NOMO-1 (cell line): ENCODE data around the gene SYK.
A peak's percentile ranks its signal among the peaks of the same experiment; 100 is the strongest.
"Not testable (repeated sequence)": the region's sequence is repeated elsewhere in the genome, so short reads cannot be mapped to it uniquely, and the experiment has no call there.

Source experiments
- DNase-seq, 2 experiments: peaks; one replicate each; lab custom pipeline; 2025; ENCODE audit not compliant: unreplicated experiment in 2 of 2; lab: John Stamatoyannopoulos, UW

Gene SYK

DNA sequence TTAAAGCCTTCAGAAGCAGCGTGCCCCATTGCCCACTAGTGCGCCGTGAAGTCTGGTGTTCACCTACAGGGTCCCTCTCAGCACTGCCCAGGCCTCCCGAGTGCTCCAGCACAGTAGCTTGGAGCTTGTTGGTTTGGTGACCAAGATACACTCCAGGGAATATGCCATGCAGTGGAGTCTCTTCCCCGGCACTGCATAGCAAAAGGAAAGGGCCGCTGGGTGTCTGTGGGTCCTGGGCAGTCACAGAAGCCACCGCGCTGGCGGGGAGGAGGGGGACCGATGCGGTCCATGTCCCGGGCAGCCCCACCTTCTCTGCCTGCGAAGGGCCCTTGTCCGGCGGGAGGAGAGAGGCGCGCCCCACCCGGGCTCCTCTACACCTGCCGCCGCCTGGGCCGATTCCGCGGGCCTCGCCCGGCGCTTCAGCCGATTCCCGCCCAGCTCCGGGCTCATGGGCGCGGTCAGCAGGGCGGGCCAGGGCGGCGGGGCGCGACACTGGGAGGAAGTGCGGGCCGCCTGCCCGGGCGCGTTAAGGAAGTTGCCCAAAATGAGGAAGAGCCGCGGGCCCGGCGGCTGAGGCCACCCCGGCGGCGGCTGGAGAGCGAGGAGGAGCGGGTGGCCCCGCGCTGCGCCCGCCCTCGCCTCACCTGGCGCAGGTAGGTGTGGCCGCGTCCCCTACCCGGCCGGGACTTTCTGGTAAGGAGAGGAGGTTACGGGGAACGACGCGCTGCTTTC lies at the start of gene SYK:
TSS of gene SYK (plus strand) at position 579 of the 732 bp plus-strand sequence. CDS start 42,080 bp downstream, outside the sequence.
- peak; percentile 72 to 79 for DNase-seq

DNA sequence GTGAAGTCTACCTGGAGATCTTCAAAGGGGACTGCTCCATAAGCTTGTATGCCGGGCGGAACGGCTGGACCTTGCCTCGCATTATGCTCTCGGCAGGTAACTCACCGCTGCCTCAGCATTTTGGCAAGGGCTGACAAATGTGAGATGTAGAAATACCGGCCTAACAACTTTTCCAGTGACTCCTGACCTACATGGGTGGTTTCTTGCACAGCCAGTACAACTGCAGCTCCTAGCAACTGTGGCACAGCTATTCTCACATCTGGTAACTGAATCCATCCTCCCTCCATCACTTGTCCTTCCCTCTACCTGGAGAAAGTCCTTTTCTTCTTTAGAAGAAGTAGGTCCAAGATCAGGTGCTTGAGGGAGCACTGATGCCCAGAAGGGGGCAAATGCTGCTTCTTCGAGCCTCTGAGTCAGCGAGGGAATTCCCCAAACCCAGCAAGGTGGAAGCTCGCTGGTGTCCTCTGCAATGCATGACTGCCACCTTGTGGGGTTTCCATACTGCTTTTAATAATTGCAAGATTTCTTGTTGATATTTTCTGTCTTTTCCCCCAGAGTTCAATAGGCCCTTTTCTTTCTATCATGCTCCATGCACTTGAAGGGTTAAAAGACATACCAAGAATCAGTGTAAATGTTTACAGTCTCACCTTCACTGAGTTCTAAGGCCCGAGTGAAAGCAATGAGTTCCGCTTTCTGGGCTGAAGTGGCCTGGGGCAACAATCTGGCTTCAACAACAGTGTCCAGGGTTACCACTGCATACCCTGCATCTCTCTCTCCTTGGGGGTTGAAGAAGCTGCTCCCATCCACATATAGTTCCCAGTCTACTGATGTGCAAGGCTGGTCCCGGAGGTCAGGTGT lies 45.9 kb upstream of the SYK start:
- peak; percentile 1 to 18 for DNase-seq

DNA sequence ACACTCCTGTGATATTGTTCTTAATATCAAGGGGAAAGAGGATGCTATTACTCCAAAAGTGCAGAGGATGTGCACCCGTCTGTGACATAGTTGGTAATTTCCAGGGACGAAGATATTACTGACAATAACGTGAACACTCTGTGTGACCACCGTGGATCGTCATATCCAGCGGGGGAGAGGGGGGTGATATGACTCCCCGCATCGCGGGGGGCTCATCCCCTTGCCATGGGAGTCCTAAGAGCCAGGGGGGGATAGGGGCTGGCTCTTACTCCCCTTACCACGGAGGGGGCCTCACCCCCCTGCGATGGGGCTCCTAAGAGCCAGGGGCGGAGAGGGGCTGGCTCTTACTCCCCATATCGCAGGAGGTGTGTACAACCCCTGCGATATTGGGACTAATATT lies 41.0 kb upstream of the SYK start:
- not testable (repeated sequence) for DNase-seq

DNA sequence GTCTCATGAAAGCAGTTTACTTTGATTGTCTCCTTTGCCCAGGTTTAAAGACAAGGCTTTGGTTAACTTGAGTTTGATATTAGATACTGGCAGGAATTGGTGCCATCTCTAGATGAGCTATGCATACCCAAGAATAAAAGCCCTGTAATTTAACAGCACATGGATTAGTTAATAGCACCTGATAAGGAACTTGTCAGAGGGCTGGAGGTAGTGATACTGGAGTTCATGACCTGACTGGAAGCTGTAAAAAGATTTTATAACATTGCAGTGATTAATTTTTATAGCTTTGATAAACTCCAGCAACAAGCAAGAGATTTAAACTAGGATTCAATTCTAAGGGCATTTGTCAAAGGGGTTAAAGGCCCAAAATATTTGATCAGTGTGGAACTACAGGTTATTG lies 34.9 kb upstream of the SYK start:
- DNase-seq, result no peak

DNA sequence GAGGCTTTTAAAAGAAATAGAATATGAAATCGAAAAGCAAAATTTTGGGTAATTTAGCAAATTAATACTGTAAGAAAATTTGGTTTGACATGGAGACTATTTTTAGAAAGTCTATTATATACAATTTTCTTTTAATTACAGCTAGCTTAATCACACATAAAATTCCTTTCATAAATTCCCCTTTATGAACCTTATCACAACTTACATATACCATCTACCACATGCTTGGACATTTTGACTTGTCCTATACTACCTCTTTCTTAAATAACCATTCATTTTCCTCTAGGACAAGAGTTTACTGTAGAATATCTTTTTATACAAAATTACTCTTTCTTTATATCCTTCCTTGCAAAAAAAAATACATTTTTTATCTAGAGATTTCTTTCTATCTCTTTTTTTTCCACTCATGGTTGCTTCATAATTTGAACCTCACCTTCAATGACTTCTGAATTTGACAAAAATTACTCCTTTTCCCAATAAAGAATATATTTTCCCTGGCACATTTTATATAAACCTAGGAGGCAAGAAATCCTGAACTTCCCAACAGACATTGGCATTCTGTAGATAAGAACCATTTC lies 34.0 kb upstream of the SYK start:
- DNase-seq, result no peak

DNA sequence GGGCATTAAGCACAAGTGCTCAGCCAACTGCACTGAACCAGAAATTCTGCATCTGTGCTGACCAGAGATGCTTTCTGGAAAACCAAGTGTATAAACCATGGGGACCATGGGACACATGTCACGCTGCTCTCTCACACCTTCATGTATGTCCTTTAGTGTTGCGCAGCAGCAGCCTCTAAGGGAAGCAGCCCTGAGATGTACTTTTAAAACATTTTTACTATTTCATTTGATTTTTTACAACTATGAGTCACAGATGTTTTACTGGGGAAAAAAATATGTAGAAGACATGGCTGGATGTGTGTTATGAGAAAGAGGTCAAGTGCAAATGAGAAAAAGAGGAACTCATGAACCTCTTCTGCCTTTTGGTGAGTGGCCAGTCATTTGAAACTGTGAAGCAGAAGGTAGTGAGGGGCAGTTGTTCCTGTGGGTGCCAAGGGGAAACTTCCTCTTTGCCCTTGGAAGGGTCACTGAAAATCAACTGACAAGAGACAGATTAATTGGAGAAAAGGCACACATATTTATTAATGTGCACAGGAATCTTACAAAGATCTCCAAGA lies 31.4 kb upstream of the SYK start:
- peak; percentile 32 to 61 for DNase-seq

DNA sequence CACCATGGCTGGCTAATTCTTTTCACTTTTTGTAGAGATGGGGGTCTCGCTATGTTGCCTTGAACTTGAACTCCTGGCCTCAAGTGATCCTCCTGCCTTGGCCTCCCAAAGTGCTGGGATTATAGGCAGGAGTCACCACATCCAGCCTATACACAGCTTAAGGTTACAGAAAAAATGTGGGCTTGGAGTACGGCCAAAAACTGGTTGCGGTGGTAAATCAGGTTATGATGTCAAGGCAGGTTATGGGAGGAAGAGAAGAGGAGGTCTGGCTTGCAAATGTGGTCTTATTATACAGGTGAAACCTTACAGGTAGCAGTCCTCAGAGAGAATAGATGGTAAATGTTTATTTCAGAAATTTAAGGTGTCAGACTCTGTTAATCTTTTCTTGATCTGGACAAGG lies 30.7 kb upstream of the SYK start:
- DNase-seq, result no peak

DNA sequence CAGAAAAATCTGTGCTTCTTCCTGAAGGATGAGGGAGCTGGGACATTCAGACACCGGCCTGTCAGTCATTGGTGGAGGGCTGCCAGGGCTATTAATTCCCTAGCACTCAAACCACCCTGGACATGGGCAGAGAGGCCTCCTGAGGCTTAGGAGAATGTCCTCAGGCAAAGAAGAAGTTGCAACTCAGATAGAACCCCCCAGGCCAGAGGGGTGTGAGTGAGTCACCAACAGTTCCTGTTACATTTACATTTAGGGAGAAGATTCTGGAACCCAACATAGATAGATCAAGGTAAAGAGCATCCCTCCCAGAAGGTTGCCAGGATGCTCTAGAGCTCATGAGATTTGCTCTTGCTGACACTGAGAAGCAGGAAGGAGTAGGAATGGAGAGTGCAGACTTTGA lies 29.2 kb upstream of the SYK start:
- no peak for DNase-seq

DNA sequence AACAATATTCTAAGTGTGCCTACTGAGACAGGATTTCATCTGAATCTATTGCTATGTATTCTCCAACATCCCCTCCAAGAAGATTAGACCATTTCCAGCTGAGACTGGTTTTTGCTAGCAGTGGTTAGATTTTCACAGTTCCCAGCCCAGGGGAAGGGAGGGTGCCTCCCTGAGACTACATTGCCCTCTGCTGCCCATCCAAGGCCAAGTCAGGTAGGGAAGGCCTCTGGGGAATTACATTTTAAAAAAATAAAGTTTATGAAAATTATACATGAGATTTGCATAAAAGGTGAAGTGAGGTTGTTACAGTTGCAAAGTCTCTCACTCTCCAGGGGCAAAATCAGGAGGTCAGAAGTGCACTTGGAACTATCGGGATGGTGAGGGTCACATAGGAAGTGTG lies 28.0 kb upstream of the SYK start:
- no peak for DNase-seq

DNA sequence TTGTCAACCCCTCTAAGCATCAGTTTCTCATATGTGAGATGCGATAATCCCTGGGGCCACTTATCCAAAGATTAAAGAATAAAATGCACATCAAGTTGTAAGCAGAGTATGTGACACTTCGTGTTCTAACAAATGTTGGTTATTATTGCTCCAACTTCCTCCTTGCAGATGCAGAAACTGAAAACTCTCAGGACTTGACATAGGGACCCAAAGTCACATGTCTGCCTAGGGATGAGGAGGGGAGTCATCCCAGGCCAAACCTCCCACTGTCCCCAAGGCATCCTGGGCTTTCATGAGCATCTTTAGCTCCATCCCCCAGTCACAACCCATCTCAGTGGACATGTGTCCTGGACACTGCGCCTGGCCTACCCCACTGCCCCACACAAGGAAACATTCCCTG lies 27.5 kb upstream of the SYK start:
- DNase-seq, result no peak

DNA sequence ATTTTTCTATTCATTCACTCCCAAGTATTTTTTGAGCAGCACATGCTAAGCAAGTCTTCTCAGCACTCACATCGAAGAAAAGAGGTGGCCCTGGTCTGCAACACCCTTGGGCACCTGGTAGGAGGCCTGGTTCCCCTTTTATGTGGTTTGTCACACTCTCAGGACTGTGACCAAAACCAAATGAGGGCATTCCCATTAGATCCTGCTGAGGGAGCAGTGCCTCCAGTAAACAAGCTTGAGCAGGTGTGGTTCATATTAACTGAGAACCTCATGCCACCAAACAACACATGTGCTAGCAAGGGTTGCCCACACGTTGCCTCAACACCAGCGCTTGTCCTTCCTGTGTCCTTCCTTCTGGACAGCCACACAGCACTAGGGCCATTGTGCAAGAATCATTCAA lies 26.9 kb upstream of the SYK start:
- DNase-seq, result peak; percentile 25 to 50

DNA sequence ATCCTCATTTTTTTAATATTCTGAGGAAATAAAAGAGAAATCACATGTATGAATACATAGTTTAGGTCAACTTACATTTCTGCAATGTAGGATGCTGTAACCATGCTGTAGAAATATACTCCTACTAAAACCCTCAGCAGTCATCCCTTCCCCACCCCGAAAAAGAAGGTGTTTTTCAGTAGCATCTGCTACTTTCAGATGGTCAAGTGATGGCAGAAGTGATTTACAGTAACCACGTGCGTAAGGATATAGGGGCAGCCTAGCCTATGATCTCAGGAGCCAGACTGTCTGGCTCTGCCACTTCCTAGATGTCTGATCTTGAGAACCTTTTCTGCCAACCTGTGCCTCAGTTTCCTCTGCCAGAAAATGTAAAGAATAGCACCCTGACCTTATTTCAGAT lies 26.0 kb upstream of the SYK start:
- no peak for DNase-seq

DNA sequence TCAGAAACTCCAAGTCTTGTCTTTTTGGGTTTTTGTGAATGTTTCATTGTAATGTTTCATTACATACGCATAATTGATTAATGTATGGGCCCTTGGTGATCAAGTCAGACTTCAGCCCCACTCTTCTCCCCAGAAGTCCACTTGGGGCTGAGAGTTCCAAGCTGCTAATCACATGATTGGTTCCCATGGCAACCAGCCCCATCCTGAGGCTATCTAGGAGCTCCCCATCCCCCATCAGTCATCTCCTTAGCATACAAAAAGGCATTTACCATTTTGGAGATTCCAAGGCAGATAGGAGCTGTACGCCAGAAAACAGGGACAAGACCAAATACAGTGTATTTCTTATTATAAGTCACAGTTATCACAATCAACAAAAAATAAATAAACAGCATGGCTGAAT lies 22.9 kb upstream of the SYK start:
- DNase-seq, result no peak

DNA sequence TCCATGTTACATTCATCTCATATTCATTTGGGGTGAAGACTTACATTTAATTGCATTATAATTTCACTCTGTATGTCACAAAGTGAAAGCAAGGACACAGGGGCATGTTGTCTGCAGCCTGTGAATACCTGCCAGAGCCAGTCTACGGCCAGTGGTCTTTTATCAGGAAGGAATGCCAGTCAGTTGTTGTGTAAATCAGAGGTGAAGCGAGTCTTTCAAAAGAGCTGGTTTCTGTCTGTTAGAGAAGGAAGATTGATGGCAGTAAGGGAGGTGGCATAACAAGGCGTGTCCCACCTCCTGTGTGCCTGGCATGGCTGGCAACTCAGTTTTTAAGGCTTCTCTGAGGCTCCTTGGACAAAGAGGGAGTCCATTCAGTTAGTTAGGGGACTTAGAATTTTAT lies 18.1 kb upstream of the SYK start:
- no peak for DNase-seq

DNA sequence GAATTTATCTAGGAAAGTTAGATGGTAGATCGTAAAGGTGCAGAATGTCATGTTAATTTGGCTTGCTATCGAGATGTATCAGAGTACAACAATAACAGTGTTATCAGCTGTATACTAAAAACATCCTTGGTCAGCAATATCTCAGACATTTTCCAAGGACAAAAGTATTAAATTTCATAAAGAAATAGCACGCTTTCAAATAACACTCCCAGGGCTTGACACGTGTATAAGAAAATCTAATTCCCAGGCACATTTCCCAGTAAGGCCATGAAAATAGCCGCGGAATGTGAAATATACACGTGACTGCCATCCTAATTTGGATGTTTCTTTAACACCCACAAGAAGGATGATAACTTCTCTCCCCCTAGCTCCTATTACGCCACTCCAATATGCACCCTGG lies 17.7 kb upstream of the SYK start:
- DNase-seq, result no peak

DNA sequence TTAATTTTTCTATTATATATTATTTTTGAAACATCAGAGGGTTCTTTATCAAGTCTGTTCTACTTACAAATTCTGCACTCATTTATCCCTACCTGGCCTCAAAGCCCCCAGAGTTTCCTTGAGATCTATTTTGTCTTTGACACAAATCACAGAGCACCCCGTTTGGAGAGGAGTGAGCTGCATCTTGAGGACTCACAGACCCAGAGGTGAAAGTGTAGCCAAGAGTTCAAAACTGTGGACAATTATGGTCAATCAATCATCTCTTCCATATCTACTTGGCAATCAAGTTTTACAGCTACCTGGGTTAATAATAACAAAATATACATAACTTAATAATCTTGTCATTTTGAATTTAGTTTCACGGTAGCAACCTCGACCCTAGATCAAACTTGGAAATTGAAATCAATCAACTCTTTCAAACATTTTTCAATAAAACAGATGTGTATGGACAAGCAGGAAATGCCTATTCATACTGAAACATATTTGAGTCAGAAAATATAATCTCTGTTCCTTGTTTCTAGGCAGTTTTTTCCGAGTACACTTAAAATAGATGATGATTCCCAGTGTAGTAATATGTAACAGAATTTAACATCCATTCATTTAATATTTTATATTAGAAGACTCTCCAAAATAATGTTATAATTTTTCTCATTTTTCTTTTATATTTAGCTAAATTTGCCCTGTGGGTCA lies 13.7 kb upstream of the SYK start:
- no peak for DNase-seq

DNA sequence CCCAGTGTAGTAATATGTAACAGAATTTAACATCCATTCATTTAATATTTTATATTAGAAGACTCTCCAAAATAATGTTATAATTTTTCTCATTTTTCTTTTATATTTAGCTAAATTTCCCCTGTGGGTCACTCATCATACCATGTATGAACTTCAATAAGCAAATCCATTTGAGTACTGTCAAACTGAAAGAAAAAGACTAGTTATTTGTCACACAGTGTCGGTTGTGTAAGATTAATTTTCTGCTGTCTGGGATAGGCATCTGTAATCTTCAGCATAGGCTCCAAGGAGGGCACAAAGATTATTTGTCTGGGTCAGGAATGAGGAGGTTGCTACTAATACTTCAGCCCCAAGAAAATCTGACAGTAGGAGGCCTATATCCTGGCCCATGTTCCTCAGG lies 13.1 kb upstream of the SYK start:
- DNase-seq, result not testable (repeated sequence)

DNA sequence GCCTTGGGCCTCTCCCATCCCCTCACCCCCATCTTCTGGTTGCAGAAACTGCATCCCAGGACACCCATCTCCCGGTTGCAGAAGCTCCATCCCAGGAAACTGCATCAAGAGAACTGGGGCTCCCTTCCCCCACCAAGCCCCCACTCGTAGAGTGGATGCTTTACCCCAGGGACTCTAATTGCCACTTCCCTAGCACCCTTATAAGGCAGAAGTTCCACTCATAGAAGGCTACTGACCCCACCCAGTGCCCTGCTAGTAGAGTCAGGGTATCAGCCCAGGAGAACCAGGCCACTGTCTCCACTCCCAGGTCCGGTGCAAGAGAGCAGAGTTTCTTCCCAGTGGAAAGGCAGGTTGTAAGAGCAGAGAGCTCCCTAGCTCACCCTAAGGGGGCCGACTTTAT lies 12.2 kb upstream of the SYK start:
- no peak for DNase-seq

DNA sequence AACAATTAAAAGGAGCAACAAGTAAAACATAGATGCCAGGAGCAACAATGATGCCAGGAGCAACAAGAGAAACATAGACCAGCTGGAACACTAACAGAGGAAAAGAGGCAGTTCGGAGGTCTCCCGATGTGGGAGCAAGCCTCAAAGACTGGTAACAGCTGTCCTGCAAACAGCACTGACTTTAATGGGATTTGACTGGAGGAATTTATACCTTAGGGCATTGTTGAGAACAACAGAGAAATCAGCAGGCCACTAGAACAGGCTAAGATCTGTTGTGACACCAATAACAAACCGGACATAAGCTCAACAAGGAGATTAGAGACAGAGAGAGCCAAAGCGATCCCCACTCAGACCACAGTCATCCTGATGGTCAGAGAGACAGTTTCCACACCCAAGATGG lies 11.8 kb upstream of the SYK start:
- DNase-seq, result no peak

DNA sequence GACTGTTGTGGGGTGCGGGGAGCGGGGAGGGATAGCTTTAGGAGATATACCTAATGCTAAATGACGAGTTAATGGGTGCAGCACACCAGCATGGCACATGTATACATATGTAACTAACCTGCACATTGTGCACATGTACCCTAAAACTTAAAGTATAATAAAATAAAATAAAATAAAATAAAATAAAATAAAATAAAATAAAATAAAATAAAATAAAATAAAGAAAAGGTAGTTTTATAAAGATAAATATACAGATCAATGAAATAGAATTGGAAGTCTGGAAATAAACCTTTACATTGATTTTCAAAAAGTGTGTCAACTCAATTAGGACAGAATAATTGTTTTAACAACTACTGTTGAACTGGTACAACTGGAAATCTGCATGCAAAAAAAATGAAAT lies 8.6 kb upstream of the SYK start:
- DNase-seq, result not testable (repeated sequence)

DNA sequence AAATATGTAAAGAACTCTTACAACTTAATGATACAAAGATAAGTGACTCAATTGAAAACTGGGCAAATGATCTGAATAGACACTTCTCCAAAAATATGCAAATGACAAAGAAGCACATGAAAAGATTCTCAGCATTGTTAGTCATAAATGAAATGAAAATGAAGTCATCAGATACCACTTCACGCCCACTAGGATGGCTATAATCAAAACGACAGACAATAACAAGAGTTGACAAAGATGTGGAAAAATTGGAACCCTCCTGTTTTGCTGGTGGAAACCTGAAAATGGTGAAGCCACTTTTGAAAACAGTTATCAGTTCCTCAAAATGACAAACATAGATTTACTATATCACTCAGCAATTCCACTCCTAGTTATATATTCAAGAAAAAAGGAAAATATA lies 7.9 kb upstream of the SYK start:
- no peak for DNase-seq
